Colonic mucosa (tissue), 4 donors: ENCODE measurements around the gene SMAD2. TPM values are rescaled to one million over a fixed set of nuclear protein-coding genes. Genes with fewer than 3 reads are reported as not detected.

Experiments used
- DNase-seq: peaks from one replicate; pipeline ENCODE4 v3.0.0-alpha.2; 2020
- H3K27ac ChIP-seq: fragments of 200-600 bp; one replicate; pipeline ENCODE4 v1.8.0; 2021
- H3K27me3 ChIP-seq: fragments of 200-600 bp; one replicate; pipeline ENCODE4 v1.8.0; 2021
- H3K36me3 ChIP-seq: fragments of 200-600 bp; one replicate; pipeline ENCODE4 v1.8.0; 2021
- H3K4me1 ChIP-seq: fragments of 200-600 bp; one replicate; pipeline ENCODE4 v1.8.0; 2021; ENCODE audit warnings: mild to moderate bottlenecking
- H3K4me3 ChIP-seq: fragments of 200-600 bp; one replicate; pipeline ENCODE4 v1.8.0; 2021
- H3K9ac ChIP-seq, 2 donors: one replicate each; pipeline ENCODE4 v1.7.0; 2013; ENCODE audit warnings: control low read depth in 2 of 2, low read depth in 2 of 2, low read length in 2 of 2
- H3K9me3 ChIP-seq: fragments of 200-600 bp; one replicate; pipeline ENCODE4 v1.8.0; 2021
- intact Hi-C: fragments of 100-400 bp; cut with DNase I; formaldehyde crosslinking; loops from one replicate; pipeline ENCODE4 v1.14.1; 2022
- total RNA-seq, 2 donors: library from RNA; stranded (reverse); fragmentation: NEBNext Ultra II Directional in 1 of 2; extraction: Animal tissue kit (Norgen Biotek cat#: 25700) in 1 of 2; gene quantifications; one replicate each; pipeline ENCODE4 v1.2.1, GENCODE V29; 2021
- TF ChIP-seq, protein P1 (sequence below): fragments of 200-600 bp; IDR thresholded peaks from one replicate; pipeline ENCODE4 v1.8.0; 2022; ENCODE audit warnings: antibody characterized with exemption, mild to moderate bottlenecking
- donor health status: healthy.
- donor health status: DM: no; HTN: no; CAD: no.
- donor health status: DM: no; HTN: no; CAD: no.

SMAD2 gene
- total RNA-seq, 2 donors from 2014 or later: 109 to 133 TPM

DNA sequence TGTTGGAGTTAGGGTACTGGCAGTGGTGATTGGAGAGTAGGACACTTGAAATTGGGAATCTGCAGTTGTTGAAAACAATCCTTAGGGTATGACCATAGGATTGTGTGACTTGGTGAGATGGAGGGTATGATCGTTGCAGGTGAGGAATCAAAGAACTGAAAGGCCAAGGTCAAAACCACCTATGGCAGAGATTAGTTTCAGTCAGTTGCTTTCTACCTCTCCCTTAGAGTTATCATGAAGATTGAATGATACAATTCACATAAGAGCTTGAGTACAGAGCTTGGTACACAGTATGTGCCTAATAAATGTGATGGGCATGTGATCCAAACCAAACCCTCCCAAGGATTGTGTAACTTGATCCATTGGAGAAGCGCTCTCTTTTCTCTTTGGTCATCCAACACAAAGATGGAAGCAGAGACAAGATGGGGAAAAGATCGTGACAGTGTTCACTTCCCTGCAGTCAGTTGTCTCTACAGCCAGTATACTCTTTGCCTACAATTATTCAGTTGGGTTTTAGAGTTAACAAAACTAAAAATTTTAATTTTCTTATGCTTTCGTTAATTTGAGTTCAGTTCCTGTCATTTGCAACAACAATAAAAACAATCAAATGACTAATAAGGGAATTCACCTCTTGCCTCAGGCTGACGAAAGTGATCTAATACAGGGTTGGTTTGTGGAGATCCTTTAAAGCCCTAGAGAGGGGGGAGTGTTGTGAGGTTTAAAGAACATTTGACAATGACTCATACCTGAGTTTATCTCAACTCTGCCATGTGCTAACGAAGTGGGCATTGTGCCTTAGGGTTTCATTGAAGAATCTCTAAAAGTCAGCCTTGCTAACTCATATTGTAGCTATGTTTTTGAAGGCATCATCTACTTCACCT lies 14.8 kb upstream of the SMAD2 start:
- H3K4me1 ChIP-seq: no peaks in the 10 kb centered on the region
- TF ChIP-seq, protein P1, sequence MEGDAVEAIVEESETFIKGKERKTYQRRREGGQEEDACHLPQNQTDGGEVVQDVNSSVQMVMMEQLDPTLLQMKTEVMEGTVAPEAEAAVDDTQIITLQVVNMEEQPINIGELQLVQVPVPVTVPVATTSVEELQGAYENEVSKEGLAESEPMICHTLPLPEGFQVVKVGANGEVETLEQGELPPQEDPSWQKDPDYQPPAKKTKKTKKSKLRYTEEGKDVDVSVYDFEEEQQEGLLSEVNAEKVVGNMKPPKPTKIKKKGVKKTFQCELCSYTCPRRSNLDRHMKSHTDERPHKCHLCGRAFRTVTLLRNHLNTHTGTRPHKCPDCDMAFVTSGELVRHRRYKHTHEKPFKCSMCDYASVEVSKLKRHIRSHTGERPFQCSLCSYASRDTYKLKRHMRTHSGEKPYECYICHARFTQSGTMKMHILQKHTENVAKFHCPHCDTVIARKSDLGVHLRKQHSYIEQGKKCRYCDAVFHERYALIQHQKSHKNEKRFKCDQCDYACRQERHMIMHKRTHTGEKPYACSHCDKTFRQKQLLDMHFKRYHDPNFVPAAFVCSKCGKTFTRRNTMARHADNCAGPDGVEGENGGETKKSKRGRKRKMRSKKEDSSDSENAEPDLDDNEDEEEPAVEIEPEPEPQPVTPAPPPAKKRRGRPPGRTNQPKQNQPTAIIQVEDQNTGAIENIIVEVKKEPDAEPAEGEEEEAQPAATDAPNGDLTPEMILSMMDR: no peak
- H3K9me3 ChIP-seq: no peaks in the 10 kb centered on the region
- H3K9ac ChIP-seq: no peak overlapping the region
- DNase-seq: no peak
- no peak overlapping the region for H3K27ac ChIP-seq
- no peaks in the 10 kb centered on the region for H3K27me3 ChIP-seq
- no peak overlapping the region for H3K4me3 ChIP-seq
- no peaks in the 10 kb centered on the region for H3K36me3 ChIP-seq
- intact Hi-C loops: no loop called here

DNA sequence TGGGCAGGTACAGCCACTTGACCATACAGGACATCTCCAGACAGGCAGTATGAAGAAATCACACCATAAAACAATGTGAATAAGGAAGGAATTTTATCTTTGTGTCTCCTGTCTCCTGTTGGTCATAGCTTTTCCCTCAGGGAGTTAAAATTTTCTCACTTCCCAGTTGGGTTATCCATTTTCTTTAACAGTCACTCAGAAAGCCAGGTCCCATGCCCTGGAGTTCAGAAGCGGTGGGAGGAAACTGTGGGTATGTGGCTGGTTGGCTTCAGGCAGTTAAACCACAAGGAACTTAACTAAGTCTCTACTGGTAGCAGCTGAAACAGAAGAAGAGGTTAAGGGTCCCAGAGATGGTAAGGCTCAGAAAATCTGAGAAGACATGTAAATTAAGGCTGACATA lies 6.5 kb upstream of the SMAD2 start:
- Histone ChIP-seq H3K9ac (no peak overlapping the region), H3K36me3 (no peaks in the 10 kb centered on the region), H3K4me3 (no peak overlapping the region), H3K27me3 (no peaks in the 10 kb centered on the region), H3K27ac (no peak overlapping the region), H3K4me1 (no peaks in the 10 kb centered on the region), H3K9me3 (no peaks in the 10 kb centered on the region)
- TF ChIP-seq, protein P1: no peak
- intact Hi-C loops: no loop called here
- no peak for DNase-seq

DNA sequence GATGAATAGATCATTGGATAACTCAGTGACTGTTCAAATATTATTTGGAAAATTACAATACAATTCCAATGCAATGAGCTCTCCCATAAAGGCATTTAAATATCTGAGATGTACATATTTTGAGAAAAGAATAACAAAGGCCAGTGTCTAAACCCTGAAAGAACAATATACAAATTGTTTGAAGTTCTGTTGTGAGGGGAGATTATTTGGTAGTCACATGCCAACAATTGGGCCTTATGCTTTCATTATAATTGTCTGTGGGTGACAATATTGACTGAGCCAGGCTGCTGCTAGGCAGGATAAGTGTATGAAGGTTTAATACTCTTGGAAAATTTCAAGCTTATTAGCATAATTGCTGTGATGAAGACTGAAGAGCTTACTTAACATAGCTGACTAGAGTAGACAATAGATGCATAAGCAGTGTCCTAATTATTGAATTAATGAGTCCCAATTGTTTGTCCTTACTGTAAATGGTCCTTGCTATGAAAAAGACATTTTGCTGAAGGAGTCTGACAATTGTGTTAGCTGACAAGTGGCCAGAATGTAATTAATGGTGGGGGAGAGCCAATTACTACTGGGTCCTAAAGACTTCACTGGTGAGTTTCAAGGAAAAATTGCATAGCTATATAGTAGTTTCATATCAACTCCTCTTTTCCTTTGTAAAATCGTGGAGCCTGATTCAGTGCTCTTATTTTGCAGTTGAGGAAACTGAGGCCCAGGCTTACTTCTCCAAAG lies 5.0 kb upstream of the SMAD2 start:
- no peak overlapping the region for H3K27ac ChIP-seq
- TF ChIP-seq, protein P1: no peak
- H3K9ac ChIP-seq: no peak overlapping the region
- no peaks in the 10 kb centered on the region for H3K4me1 ChIP-seq
- no peaks in the 10 kb centered on the region for H3K9me3 ChIP-seq
- no peaks in the 10 kb centered on the region for H3K27me3 ChIP-seq
- DNase-seq: no peak
- H3K36me3 ChIP-seq: no peaks in the 10 kb centered on the region
- intact Hi-C loops: no loop called here
- H3K4me3 ChIP-seq: no peak overlapping the region

DNA sequence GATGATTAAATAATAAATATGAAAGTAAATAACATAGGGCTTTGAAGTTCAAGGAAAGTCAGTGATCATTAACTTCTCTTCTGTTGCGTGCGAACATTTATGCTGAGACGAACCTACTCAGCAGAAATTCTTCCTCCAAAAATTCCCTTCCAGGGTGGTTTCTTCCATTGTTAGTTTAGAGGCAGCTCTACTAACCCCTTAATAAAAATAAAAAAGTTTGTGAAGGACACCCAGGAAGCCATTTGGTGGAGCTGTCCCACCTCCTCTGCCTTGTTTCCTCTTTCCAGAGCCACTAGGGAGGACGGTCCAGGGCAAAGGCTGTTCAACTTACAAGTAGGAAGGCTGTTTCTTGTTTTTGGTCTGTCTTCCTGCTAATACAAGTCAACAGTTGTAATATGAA lies 2.1 kb upstream of the SMAD2 start:
- Histone ChIP-seq H3K4me1 (no peaks in the 10 kb centered on the region), H3K27ac (no peak overlapping the region), H3K36me3 (no peaks in the 10 kb centered on the region), H3K9me3 (no peaks in the 10 kb centered on the region), H3K4me3 (no peak overlapping the region), H3K9ac (no peak overlapping the region), H3K27me3 (no peaks in the 10 kb centered on the region)
- no peak for DNase-seq
- intact Hi-C loops: loop anchor here (5.0 kb wide), 1 partner anchor 75 kb away; no protein-coding TSS in a partner anchor
- TF ChIP-seq, protein P1: no peak

DNA sequence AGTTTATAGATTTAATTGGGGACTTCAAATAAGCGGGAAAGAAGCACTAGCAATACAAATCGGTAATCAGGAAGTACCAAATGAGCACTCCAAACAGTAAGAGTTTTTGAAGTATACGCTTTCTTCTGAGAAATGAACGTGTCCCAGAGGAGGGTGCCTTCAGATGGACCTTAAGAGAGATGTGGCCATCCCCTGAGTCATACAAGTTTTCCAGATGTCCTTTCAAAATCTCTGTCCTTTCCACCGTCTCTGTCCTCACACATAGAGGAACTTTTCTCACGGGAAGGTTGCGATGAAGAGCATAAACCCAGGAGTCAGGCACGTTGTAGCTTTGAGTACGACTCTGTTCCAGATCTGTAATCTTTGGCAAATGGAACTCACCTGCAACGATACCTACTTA lies 1.7 kb upstream of the SMAD2 start:
- peaks cover 3% of the 10 kb centered on the region for H3K4me1 ChIP-seq
- H3K9ac ChIP-seq: no peak overlapping the region
- TF ChIP-seq, protein P1: no peak
- no peaks in the 10 kb centered on the region for H3K9me3 ChIP-seq
- intact Hi-C loops: loop anchor here (5.0 kb wide), 1 partner anchor 75 kb away; no protein-coding TSS in a partner anchor
- H3K4me3 ChIP-seq: no peak overlapping the region
- H3K36me3 ChIP-seq: no peaks in the 10 kb centered on the region
- H3K27me3 ChIP-seq: no peaks in the 10 kb centered on the region
- DNase-seq: no peak
- no peak overlapping the region for H3K27ac ChIP-seq
